ENCODE measurements around the gene MMP20.
"Not testable (repeated sequence)": the region's sequence is repeated elsewhere in the genome, so short reads cannot be mapped to it uniquely, and the experiment has no call there.

Gene MMP20, protein sequence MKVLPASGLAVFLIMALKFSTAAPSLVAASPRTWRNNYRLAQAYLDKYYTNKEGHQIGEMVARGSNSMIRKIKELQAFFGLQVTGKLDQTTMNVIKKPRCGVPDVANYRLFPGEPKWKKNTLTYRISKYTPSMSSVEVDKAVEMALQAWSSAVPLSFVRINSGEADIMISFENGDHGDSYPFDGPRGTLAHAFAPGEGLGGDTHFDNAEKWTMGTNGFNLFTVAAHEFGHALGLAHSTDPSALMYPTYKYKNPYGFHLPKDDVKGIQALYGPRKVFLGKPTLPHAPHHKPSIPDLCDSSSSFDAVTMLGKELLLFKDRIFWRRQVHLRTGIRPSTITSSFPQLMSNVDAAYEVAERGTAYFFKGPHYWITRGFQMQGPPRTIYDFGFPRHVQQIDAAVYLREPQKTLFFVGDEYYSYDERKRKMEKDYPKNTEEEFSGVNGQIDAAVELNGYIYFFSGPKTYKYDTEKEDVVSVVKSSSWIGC

DNA sequence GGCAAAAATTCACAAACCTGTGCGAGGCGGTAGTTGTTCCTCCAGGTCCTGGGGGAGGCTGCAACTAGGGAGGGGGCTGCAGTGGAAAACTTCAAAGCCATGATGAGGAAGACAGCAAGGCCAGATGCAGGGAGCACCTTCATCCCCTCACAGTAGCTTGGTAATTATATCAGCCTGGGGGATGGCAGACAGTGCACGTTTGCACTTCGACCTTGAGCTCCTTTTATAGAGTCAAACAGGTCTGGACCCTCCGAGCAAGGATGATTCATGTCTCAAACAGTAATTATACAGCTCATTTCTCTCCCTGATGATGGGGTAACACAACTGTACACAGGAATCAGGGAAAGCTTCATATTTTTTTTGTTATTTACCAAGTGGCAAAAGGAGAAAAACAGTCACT, at the start of gene MMP20:
MMP20 (minus strand) TSS at position 156 of the 400 bp plus-strand sequence; CDS start at position 143, 13 bp downstream.
- DNase-seq (ENCODE audit: extremely low read depth in 1 of 2, low read depth in 1 of 2) = no peak

DNA sequence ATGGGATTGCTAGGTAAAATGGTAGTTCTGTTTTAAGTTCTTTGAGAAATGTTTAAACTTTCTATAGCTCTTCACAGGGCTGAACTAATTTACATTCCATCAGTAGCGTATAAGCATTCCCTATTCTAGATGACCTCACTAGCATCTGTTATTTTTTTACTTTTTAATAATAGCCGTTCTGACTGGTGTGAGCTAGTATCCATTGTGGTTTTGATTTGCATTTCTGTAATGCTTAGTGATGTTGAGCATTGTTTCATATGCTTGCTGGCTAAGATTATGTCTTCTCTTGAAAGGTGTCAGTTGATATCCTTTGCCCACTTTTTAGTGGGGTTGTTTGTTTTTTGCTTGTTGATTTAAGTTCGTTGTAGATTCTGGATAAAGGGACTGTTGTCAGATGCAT, 44.5 kb upstream of the MMP20 start:
- no peak for DNase-seq (ENCODE audit: extremely low read depth in 1 of 2, low read depth in 1 of 2)

DNA sequence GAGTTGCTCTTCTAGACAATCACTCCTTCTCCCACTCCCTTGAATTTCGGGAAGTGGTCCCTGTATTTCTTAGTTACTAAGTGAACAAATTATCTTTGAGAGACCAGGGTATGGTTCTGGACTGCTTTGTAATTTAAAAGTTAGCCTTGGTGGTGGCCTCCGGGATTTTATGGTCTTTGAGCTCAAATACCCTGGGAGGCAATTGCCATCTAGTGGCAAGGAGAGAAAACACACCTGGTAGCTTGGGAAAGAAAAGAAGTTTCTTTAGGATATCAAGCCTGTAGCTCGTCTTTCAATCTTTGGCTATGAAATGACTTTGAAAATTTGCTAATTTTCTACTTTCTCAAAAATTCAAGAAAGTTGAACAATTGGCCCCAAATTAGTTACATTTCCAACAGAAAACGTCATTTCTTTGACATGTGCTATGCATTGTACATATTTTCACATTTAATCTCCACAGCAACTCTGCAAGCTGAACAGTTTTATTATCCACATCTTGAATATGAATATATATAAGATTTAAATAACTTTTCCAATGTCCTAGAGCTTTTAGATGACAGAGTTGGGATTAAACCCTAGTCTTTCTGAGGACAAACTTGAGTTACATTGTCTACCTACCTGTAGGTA, 41.3 kb upstream of the MMP20 start:
- no peak for DNase-seq (ENCODE audit: extremely low read depth in 1 of 2, low read depth in 1 of 2)

DNA sequence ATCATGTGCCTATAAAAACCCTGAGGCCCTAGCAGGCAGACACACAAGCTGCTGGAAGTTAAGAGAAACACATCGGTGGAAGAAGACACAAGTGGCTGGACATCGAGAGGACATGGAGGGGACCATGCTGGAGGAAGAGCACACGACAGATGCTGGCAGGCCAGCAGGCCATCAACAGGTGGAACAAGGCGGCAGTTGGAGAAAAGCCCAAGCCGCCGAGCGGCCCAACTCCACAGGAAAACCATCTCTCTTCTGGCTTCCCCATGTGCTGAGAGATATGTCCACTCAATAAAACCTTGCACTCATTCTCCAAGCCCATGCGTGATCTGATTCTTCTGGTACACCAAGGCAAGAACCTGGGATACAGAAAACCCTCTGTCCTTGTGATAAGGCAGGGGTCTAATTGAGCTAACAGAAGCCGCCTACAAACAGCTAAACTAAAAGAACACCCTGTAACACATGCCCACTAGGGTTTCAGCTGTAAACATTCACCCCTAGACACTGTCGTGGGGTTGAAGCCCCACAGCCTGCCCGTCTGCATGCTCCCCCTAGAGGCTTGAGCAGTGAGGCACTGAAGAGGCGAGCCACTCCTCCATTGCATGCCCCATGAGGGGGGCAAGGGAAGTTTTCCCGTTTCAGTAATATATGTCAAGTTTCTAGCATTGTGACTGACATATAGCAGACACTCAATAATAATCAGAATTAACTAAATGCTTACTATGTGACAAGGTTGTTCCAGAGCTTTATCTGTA, 39.0 kb upstream of the MMP20 start:
- DNase-seq (ENCODE audit: extremely low read depth in 1 of 2, low read depth in 1 of 2) = no peak

DNA sequence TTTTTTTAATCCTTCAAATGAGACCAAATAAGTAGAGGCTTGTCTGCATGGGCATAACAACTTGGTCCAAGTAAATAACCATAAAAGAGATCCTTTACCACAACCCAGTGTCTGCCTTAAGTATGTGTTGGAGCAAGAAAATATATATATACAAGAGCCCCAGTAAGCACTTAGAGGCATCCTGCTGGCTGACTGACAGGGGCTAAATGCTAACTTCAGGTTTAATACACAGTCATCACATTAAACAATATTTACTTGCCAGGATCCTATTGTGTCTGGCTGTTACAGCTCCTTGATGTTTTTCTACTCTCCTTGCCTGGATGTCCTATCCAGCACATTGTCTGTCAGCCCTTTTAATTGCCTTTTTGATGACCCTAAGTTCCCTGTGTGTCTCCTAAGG, 37.5 kb upstream of the MMP20 start:
- DNase-seq (ENCODE audit: extremely low read depth in 1 of 2, low read depth in 1 of 2) = no peak

DNA sequence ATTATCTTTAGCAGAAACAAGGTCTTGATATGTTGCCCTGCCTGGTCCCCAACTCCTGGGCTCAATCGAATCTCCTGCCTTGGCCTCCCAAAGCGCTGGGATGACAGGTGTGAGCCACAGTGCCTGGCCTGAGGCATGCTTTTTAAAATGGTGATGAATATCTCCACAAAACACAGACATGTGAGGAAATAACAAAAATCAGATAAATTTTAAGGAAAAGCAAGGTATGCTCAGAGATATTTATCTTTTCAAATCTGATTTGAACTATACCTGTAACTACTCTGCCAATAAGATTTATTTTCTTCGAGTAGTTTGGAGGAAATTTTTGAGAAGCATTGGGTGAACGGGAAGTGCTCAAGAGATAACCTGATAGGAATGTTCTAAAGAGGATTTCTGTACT, 35.9 kb upstream of the MMP20 start:
- DNase-seq (ENCODE audit: extremely low read depth in 1 of 2, low read depth in 1 of 2) = no peak

DNA sequence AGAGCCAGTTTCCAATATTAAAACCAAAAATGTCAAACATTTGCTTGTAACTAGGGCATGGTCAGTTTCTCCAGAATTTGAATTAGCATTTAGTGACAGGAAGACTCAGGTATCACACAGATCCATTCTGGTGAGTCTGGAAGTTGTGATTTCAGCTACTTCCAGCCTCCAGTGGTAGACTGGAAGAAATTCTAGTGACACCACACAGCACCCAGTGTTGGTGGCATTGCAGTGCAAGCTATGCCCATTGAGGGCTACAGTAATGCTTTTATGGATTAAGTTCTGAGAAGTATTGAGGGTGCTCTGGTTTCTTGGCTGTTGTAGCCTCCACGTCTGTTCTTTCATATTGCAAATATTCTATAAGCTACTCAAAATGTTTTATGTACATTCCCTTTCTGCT, 31.4 kb upstream of the MMP20 start:
- no peak for DNase-seq (ENCODE audit: extremely low read depth in 1 of 2, low read depth in 1 of 2)

DNA sequence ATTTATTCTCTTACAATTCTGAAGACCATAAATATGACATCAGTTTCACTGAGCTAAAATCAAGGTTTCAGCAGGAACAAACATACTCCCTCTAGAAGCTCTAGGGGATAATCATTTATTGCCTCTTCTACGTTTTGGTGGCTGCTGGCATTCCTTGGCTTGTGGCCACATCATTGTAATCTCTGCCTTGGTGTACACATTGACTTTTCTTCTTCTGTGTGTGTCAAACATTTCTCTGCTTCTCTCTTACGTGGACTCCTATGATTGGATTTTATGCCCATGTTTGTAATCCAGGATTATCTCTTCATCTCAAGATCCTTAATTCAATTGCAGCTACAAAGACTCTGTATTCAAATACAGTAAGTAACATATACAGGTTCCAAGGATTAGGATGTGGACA, 30.4 kb upstream of the MMP20 start:
- no peak for DNase-seq (ENCODE audit: extremely low read depth in 1 of 2, low read depth in 1 of 2)

DNA sequence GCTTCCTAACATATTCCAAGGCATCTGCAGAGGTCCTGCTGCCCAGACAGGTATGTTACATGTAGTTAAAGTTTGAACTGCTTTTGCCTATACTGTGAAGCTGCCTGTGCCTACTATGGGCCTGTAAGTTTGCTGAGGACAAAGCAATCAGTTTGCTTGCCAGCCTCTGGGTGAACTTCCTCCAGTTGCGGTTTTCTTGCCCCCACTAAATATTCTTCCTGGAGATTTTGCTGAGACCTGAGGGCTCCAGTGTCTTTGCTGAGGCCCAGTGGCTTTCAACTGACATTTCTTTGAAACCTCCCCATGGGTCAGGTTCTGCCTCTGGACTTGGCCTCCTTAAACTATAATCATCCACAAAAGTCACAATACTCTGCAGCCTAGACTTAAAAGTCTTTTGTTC, 29.6 kb upstream of the MMP20 start:
- no peak for DNase-seq (ENCODE audit: extremely low read depth in 1 of 2, low read depth in 1 of 2)

DNA sequence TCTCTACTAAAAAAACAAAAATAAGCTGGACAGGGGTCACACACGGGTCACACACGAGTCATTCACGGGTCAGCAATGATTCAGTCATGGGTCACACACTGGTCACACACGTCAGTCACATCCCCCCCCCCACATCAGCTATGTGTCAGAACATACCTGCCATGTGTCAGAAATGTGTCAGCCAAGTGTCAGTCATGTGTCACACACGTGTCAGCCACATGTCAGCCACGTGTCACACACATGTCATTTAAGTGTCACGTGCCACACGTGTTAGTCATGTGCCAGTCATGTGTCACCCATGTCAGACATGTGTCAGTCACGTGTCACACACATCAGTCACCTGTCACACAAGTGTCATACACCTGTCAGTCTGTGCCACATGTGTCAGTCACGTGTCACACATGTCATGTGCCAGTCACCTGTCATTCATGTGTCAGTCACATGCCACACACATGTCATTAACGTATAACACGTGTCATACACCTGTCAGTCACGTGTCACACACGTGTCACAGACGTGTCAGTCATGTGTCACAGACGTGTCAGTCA, 28.7 kb upstream of the MMP20 start:
- DNase-seq (ENCODE audit: extremely low read depth in 1 of 2, low read depth in 1 of 2) = no peak

DNA sequence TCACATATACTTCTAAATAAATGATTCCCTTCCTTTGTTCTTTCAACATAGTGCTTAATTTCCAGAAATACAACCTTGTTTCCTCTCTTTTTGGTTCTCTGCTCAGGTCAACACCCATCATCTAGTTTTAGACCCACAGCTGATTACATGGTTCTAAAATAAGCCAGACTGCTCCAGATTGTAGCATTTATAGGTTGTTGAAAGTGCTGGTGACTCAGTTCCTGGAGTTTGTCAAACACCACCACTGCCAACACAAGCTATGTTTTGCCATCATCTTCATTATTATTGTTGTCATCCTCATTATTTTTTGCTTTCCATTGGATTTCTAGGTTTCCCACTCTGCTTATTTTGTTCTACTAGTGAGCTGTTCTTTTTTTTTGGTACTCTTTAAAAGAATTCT, 22.3 kb upstream of the MMP20 start:
- no peak for DNase-seq (ENCODE audit: extremely low read depth in 1 of 2, low read depth in 1 of 2)

DNA sequence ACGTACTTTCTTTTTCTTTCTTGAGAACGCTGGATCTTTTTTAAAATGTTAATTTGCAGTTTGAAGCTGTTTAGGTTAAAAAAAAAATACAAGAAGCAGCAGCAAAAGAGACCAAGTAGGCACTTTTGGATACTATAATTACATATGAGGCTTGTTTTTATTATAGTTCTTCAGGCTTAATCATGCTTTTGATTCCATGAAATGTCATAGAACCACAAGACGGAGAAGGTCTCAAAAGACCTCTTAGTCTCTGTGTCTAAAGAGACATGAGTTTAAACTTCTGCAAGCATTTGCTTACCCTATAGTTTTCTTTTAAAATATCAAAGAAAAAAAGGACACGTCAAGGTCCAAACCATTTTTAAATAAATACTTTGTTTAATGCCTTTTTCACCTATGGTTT, 18.8 kb upstream of the MMP20 start:
- DNase-seq (ENCODE audit: extremely low read depth in 1 of 2, low read depth in 1 of 2) = no peak

DNA sequence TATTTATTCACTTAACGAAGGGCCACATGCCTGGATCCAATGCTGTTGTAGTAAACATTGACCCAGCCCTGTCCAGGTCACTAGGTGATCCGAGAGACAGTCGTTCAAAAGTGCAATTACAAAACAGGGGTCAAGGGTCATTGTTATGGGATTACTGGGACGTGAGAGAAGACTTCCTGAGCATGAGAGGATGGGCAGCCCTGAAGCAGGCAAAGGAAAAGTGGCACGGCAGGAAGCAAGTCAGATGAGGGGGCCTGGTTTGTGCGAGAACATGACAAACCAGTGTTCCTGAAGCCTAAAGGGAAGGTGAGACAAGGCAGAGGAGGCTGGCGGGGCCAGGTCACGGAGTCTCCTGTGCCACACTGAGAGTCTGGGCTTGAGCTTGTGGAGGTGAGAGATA, 15.8 kb upstream of the MMP20 start:
- no peak for DNase-seq (ENCODE audit: extremely low read depth in 1 of 2, low read depth in 1 of 2)

DNA sequence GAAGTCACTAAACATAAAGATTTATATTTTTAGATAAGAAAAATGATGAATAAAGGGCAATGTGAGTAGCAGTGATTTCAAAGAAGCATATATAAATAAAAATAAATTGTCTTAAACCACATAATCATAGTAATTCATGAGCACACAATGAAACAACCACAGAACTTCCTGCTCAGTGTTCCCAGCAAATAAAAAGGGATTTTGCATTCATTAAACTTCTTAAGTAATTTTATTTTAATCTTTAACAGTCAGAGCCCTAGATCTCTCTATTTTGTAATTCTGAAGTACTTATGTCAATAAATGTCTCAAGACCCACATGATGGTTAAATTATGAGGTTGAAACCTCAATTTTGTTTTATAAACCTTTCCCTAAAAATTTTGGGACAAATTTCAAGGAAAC, 14.5 kb upstream of the MMP20 start:
- DNase-seq (ENCODE audit: extremely low read depth in 1 of 2, low read depth in 1 of 2) = no peak

DNA sequence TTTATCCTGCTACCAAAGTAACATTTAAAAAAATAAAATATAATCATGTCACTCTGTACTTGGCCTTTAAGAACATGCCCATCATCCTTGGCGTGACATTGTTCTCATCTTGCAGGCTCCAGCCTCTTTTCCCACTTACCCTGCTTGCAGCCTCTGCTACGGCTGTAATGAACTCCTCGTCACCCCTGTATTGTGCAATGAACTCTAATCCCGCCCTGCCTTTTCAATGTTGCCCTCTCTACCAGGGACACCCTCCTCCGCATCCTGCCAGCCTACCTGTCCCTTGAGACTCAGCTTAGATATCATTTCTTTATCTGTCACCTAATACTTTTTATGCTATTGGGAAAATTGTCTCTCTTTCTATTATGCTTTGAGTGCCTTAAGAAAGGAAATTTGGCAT, 12.6 kb upstream of the MMP20 start:
- DNase-seq (ENCODE audit: extremely low read depth in 1 of 2, low read depth in 1 of 2) = no peak

DNA sequence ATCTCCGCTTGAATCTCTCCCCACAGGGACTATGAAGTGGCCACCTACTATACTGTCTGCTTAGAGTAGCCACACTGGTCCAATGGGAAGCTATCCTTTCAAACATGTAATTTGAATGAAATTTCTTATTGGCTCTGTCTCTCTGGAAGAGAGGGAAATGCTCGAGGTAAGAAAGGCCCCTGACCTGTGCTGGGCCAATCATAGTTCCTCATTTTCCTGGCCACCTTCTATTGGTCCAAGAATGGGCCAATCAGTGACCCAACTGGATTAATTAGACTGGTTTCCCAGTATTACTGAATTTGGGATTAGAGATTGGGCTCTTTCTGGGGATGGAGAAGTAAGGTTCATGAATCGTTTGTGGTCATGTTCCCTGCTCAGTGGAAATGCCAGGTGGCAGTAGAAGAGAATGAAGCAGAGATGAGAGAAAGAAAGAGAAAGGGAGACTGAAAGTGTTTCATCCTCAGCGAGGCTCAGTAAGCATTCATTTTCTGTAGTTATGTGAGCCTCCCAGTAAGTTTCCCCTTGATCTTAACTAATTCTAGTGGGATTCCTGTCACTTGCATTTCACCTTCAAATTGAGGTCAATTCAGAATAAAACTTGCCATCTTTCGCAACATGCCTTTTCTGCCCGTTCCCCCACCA, 8.4 kb upstream of the MMP20 start:
- DNase-seq (ENCODE audit: extremely low read depth in 1 of 2, low read depth in 1 of 2) = no peak

DNA sequence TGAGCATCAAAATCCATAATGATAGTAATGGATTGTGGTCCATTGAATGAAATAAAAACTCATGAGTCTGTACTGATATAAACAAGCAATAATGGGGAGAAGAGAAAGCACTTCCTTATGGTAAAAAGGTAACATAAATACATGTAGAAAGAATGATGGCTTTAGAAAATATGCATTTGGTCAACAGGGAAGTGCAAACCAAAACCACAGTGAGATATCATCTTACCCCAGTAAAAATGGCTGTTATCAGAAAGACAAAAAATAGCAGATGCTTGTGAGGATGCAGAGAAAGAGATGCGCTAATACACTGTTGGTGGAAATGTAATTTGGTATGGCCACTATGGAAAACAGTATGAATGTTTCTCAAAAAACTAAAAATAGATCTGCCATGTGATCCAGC, 6.9 kb upstream of the MMP20 start:
- no peak for DNase-seq (ENCODE audit: extremely low read depth in 1 of 2, low read depth in 1 of 2)

DNA sequence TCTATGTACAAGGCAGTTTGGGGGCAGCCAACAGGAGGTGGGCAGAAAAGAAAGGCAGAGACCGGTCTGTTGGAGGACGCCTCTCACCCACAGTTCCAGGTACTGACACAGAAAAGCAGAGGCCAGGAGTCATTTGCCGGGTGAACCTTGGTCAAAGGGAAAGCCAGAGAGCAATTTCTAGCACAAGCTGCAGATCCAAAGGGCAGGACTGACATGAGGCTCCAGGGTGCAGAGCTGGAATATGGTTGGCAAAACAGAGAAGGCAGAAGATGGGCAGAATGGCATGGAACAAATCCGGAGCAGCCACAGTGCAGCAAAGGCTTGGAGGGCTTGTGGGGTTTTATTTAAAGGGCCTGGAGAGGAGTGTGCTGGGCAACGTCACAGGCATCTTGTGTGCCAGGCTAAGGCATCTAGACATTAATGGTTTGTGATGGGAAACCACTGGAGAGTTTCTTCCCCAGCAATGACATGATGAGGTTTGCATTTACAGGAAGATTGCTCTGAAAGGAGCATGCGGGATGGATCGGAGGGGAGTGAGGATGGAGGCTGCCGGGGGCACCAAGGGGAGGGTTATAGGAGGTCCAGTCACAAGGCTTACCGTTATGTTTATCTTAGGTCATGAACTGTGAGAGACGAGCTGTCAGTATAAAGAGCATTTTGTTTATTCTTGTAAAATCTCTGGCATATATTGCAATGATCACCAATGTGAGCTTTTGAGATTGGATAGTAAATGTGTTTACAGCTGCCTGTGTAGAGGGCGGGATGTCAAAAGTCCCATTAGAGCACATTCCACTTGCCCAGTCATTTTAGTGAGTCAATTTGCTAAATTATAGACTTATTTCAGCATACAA, 5.7 kb upstream of the MMP20 start:
- no peak for DNase-seq (ENCODE audit: extremely low read depth in 1 of 2, low read depth in 1 of 2)

DNA sequence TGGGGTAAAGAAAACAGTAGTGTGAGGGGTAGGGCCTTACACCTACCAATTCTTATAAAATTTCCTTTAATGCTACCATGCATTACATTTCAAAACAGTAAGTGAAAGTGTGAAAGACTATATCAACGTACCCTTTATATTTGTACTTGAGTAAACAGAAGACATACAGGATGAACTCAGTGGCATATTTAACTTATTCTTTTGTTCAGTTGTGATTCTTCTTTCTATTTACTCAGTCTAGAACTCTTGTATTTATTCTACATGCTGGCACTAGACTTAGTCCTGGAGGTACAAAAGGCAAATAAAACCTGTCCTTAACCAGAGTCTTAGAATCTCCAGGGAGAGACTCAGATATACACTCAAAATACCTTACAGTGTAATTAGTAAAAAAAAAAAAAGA, 4.8 kb upstream of the MMP20 start:
- not testable (repeated sequence) for DNase-seq (ENCODE audit: extremely low read depth in 1 of 2, low read depth in 1 of 2)

DNA sequence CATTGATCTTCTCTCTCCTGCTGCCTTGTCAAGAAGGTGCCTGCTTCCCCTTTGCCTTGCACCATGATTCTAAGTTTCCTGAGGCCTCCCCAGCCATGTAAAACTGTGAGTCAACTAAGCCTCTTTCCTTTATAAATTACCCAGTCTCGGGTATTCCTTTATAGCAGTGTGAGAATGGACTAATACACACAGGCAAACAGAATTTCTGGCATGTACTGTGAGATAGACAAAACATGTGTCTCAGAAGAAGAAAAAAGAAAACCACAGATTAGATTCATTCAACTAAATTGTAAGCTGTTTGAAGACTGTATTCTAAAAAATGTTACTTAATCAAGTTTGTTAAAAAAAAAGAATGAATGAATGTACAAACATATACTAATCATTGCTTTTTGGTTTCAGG, 1.5 kb upstream of the MMP20 start:
- no peak for DNase-seq (ENCODE audit: extremely low read depth in 1 of 2, low read depth in 1 of 2)
